ENCODE measurements around the gene BOLL.

GRCh38 chr2:197779261-197779660, 5.9 kb downstream of the BOLL start:
- TF ChIP-seq CTCF (IDR thresholded peaks at IDR 0.05), result no peak
- no peak for TF ChIP-seq EZH2 (IDR thresholded peaks at IDR 0.05; ENCODE audit: borderline replicate concordance, insufficient read depth, low read depth, low read length, poor library complexity, severe bottlenecking)

All from B cell (primary cell).